ENCODE results near the gene TAF3.

Gene TAF3

DNA sequence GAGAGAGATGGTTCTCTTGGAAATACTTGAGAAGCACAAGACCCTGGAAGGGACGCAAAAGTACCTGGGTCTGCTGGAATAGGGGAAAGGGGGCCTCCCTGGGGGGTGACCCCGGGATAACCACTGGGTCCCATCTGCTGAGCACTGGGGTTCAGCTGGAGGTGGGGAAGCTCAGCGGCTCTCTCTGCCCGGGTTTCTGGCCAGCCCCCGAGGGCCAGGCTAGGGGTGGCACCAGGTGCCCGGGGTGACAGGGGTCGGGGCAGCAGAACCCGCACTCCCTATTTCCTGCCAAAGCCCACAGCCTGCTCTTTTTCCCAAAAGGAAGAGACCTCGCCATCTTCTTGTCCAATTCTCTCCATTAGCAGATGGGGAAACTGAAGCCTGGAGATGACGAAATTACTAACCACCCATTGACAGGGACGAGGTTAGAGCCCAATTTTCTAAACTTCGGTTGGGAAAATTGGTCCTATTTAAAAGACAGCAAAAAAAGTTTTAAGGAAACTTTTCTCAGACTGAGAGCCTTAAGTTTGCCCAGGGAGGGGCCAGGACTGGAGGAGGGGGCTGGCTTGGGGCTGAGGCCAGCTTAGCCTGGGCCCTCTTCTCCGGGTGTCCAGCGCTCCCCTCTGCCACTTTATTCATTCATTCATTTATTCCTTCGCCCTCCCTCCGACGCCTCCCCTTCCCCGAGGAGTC lies 218.3 kb downstream of the TAF3 start:
- no peak for DNase-seq

DNA sequence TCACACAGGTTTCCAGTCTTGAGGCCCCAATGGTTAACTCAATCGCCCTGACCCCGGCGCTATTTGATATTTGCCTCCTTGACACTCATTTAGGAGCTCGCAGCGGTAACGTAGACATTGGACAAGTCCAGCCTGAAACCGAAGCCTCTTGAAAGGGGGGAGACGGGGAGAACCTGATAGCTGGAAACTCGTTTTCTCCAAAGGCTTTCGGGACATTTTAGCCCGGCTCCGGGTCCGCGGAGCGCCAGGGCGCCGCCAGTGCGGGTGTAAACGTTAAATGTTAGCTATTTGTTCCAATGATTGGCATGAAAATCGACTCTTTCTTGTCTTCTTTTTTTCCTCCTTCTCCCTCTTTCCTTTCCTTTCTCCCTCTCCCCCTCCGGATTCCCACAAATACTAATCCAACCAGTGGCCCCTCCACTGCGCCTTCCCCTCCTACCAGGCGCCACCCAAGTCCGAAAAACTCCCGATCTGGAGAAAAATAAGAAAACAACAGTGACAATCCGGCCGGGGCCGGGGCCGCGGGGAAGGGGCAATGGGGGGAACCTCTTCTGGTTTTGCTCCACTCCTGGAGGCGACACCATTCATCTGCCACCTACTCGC lies 219.0 kb downstream of the TAF3 start:
- DNase-seq, result no peak

DNA sequence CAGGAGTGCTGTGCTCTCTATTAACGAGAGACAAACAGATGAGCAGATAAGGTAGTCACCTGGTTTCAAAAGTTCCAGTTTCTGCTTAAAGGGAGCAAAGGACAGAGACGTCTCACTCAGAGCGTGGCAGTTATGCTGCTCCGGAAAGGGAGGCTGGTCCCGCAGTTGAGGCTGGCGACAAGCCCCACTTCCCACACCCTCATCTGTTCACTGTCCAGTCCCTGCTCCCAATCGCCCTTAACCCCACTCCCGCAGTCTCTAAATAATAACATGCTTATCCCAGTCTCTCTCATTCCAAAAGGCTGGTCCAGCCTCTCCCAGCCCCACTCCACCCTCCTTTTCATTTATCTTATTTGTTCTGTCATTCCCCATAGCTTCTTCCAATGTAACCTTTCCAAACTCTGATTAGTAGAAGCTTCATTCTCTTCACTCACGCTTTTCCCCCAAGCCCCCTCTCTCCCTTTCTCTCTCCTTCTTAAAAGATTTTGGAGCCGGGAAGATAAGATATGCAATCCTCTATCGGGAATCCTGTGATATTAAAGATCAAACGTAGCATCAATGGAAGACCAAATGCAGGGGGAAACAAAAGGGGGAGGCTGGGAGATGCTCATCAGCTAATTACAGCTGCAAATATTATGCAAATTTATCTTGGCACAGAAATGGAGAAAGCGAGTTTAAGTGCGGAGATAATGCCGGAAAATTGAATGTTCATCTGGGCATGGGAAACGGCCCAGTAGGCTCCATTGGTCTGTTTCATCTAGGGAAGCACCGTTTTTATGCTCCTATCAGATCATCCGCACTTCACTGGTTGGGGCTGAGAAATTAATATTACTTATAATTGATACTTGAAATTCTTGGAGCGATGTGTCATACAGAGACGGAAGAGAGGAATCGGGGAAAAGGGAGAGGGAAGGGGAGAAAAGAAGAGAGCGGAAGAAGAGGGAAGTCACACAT lies 219.9 kb downstream of the TAF3 start:
- DNase-seq, result no peak

DNA sequence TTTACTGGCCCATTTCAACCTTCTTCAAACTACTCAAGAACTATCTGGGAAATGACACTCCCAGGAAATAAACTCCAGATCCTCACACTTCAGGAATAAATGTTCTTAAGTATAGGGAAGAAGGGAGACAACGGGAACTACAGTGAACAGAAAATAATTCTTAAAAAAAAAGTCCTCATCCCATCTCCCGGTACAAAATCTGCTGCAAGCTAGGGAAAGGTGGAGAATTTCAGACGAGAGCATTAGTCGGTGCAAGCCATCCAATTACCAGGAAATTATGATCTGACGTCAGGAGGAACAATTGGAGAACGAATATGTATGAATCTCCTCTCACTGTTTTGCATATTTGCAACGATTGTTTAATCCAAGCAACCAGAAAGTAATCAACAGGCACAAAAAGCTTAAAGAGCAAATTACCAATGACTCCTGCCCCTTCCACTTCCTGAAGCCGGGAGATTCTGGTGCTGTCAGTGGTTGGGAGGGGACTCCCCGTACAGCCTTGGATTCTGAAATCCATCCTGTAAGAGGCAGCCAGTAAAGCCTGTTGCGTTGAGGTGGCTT lies 221.1 kb downstream of the TAF3 start:
- DNase-seq, result no peak

DNA sequence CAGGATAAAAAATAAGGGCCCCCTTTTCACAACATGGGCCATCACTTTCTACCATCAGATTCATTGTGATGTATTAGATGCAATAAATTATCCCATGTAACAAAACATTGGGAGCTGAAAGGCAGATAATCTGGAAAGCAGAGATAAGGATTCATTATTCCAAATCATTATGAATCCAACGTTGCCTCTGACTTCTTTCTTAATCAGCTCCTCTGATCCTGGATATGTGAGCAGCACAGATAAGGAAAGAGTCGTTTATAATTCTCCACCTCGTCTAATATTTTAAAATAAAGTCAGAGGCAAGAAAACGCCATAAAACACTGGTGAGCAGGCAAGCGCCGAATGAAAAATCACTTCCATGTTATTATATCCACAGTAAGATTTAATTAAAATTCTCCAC lies 222.3 kb downstream of the TAF3 start:
- DNase-seq, result no peak

DNA sequence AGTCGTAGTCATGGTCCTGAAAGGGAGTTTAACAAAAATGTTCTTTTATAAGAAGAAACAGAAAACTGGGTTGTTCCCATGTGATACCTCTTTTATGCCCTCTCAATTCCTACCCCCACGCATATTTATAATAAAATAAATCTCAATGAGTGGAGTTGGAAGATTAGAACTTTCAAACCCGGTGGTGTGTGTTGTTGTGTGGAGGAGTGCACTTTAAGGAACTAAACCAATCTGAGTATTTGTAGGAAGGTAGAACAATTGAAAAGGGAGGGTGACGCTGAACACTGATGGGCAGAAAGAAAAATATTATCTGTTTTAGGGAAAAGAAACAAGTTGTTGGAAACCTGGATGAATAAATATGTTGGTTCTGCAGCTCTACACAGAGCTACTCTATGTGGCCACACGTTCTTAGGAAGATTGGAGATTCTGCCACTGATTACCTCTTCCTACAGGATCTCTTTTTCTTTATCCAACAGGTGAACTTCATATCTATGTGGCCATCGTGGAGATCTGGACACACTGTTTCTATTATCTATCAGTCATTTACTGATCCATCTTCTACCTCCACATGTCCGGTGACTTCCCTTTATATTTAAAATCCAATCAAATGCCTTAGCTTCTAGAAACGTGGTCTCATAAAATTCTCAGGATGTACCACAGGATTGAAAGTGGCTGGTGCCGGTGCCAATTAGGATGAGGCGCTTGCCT lies 223.1 kb downstream of the TAF3 start:
- DNase-seq, result no peak

DNA sequence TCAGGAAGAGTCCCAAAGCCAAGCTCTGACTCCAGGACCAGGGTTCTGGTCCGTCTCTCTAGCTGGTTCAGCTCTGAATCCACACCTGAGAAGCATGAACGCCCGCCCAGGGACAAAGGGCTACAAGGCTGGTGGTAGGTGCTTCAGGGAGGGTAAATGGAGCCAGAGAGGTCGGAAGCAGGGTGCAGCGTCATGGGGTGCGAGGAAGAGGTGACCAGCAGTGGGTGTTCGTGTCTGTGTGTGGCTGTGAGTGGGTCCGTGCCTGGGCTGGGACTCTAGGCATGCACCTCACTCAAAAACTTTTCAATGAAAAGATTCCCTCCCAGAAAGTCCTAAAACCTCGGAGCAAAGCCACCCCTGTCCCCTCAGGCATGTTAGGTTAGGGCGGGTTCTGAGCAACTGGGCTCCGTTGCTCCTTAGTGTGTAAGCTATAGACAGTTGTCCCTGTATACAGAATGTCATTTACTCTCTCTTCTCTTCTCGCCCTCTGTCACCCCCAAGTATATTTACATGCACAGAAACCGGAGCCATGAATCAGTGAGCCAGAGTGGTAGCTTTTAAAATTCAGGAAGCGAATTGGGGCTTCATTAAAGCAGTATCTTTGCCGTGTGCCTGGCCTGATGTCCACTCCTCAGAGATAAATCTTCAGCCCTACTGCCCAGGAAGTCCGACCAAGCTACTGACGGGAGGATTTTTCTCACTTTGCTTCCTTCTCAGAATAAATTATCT lies 223.9 kb downstream of the TAF3 start:
- DNase-seq, result no peak

DNA sequence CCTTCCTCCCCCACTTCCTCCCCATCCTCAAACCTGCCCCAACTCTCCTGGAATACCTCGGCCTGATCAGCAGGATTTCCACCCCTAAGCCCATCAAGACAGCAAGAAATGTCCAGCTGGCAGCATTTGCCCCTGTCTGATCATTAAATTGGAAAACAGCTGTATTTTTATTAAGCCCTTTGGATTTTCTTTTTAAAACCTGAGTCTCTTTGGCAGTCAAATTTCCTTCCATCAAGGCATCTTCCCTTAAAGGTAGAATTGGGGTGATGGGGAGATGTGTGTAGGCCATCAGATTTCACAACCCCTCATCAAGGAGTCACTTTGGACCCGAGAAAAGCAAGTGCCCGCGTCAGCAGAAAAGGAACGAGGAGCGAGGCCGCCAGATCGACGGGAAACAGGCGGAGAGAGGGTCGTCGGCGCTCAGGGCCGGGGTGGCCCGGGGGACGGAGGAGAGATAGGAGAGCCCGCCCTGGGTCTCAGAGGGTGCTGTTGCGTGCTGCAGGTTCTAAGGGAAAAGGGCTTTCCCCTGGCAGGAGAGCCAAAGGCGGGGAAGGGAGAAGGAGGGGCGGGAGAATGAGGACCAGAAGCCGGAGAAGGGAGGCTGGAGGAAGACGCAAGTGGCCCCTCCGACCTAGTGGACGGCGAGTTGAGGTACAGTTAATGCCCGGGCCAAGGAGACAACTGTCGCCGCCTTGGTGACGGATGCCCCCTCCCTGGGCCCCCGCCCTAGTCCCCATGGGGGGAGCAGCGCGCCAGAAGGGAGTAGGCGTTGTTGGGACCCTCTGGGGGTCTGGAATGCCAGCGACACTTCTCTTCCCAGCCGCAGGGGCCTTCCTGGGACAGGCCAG lies 224.6 kb downstream of the TAF3 start:
- DNase-seq, result no peak

DNA sequence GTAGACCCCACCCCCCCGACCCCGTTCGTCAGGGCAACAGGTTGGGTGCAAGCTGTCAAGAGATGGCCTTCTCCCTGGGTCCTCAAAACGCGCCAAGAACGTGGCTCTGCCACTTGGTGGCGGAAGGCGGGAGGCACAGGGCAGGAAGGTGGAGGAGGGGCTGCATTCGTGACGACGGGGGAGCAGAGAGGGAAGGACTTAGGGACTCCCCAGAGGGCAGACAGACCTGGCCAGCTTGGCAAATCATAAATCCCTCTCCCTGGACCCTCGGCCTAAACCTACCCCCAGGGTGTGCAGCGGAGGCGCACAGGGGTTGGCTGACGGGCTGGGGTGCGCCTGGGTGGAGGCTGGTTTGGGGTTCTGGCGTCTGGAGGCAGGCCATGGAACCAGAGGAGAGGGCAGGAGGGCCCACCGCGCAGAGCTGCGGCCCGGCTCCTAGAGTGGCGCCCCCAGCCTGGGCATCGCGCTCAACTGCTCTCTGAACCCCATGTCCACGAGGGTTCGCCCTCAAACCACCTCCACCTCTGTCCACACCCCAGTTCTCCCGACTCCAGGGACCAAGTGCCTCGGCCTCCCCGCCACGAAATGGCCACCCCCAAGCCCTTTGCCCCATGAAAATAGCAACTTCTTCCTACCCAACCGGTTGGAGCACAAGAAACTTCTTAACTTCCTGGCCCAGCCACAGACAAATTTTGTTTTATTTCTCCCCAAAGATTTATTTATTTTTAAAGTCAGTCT lies 225.4 kb downstream of the TAF3 start:
- DNase-seq, result no peak

DNA sequence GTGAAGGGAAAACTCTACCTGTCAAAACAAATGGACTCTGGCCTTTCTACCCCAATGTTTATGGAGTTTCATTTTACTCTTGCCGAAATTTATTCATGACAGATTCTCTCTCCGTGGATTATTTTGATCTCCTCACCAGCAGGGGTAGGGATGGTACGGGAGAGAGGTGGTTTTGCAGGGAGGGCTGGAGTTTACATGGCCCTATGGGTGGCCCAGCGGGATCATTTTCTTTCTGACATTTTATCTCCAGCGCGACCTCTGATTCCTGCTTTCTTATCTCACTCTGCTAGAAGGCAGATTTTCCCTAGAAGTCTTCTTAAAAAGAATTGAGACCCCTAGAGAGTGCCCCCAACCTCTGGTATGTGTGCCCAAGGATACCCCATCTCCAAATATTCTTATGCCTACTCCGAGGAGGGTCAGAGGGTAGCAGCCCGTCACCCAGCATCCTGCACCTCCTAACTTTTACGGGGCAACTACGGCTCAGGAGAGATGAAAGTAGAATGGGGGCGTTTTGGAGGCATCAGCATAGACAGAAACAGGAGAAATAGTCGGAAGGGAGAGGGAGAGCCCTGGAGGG lies 226.1 kb downstream of the TAF3 start:
- DNase-seq, result no peak

DNA sequence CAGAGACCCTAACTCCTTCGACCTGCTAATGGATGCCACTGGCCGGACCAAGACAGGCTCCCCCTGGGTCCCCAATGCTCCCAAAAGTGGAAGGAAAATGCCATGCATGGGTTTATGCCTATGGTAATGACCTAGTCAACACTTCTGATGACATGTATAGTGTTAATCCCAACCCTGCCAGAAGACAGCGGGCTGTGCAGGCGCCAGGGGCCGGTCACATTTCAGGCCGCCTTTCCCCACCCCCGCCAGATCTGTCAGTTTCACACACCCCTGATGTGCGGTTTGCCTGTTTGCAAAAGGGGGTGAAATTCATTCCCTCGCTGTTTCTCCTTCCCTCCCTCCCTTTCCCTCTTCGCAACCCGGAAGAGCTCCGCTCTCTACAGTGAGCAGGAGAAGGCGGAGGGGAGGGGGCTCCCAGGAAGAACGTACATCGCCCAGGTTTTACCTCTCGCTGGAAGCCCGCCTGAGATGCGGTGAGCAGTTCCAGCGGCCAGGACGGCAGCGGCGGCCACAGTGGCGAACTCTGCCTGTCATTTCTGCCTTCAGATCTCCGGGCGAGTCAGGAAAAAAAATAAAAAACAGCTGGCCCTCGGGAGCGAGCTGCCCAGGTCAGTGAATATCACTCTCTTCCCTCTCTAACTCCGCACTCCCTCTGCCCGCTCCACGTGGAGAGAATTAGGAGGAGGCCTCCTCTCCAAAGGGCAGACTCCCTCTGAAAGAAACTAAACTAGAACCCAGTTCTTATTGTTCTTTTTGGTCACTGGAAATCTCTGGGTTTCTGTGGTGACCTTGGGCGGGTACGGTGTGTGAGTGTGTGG lies 226.8 kb downstream of the TAF3 start:
- DNase-seq, result peak in 1 of 2 experiments; percentile 21

DNA sequence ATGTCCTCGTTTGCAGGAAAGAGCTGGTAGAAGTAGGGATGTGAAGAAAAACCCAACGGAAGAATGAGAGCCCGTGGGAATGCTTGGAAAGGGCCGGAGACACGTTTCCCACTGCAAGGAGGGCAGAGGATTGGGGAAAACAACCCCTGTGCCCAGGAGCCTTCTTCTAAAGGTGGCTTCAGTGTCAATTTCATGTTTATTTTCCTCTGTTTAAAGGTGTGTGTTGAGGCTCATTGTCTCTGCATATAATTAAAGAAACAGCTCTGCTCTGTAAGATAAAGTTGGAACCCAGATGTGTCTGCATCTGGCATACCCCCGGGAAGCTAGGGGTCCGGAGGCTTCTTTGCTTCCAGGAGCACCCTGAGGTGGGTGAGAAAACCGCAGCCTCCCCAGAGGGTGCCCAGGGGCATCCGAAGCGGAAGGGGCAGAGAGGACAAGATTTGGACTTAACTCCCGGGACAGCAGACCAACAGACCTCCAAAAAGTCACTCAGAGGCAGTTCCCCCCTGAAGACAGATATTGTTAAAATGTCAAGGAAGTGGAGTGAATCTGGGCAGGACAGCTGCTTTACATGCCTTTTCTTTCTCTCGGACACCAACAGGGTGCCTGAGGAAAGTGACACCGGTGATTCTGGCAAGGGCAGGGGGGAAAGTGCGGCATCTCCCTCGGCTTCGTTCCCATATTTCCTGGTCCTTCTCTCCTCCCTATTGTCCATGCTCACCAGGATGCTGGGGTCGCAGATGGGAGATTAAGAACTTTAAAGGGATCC lies 227.6 kb downstream of the TAF3 start:
- no peak for DNase-seq

DNA sequence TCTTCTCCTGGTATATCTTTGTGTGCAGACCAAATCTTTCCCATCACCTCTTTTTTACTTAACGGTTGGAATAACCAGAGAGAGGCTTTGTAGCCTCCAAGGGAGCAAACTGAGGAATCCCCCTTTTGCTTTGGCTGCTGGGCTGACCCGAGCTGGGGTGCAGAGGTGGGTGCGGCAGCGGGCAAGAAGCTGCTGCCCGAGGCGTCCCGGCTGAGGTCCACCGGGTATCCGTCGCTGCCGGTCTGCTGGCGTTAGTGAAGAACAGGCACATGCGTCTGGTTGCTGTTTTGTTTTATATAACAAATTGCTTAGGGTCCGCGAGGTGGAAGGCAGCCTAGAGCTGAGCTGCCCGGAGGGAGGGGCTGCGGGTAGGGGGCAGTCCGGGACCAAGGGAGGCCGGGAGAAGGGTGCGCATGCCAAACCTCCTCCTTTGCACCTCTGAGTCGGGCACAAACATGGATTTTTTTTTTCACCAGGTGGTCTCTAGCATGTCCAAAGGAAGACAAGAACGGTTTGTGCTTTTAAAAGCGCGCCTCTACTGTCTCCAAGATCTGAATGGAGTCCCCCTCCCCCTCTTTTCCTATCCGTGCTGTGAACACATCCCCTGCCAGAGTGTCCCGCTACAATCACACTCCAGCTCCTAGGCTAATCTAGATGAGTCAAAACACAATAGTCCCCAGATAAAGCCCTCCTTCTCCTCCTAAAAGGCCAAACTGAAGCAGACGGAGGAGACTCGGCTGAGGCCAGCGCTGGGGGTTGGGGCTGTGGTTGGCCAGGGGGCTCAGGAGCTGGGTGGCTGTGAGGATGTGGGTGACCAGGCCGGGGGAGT lies 229.4 kb downstream of the TAF3 start:
- no peak for DNase-seq

DNA sequence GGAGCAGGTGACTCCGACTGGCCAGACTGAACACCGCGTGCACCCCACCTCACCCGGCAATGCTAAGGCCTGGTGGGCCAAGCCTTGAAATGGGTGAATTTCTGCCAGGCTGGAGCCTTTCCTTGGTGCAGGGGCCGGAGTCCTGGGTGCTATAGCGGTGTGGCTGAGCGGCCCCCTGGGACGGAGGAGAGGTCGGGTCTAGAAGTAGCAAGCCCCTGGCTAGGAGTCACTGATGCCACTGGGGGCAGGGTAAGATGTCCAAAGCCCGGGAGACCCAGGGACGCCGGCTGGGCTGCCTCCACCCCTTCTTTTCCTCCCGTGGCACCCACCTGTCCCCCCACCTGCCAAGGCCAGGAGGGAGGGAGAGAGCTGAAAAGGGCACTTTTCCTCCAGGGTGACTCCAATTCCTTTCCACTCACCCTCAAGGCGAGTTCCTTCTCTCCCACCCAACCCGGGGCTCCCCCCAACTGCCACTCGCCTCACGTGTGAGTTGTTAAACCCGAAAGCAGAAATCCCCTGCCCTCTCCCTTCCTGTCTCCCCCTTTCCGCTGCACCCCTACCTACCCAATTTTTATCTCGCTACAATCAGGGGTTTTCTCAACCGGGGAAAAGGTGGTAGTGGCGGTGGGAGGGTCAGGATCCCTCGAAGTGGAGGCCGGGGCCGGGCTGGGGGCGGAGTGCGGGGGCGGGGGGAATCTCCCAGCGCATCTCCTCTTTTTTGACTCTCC lies 230.1 kb downstream of the TAF3 start:
- no peak for DNase-seq

DNA sequence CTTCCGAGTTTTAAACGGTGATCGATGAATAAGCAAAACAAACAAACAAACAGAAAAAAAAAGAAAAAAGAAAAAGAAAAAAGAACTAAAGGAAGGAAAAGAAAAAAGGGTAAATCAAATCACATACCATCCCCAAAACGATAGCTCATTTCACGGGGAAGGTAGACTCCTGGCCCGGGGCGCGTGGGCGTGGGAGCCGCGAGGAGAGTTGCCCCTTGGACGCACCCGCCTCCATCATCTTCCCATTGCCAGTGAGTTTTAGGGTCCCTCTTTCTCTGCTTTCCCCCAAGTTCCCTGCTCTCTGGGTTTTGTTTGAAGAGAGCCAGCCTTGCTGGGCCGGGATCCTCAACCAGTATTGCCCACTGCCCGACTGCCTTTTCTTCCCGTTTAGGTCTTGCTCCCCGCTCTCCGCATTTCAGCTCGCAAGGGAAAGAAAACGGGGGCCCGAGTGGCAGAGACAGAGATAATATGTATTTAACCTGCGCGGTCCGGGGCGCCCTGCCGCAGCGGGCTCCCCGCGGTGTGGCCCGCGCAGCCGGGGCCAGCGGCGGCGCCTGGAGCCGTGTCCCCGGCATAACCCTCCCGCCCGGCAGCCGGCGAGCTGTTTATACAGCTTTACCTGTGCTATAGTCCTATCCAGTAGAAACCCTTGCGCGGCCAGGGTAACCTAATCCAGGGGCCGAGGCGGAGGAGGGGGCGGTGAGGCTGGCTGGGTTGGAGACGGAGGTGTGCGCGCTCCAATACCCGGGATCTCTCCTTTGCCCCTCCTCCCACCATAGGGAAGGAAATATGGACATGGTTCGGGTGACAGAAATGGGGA lies 230.9 kb downstream of the TAF3 start:
- no peak for DNase-seq

Data from SHP77 (cell line).